ENCODE data around the gene LRRC8D.

The LRRC8D gene

GRCh38 chr1:89865498-89866382, 44.9 kb downstream of the LRRC8D start:
- in situ Hi-C loops (cut with HindIII; ENCODE audit: low sequenced_read_pairs), result no loop called here

- in situ Hi-C loops (cut with HindIII; ENCODE audit: low sequenced_read_pairs), result no loop called here
These were observed 45.7 kb downstream of the LRRC8D start for GRCh38 chr1:89866568-89866967.

GRCh38 chr1:89870998-89871397, 50.2 kb downstream of the LRRC8D start:
- in situ Hi-C loops (cut with HindIII; ENCODE audit: low sequenced_read_pairs), result no loop called here

DNA sequence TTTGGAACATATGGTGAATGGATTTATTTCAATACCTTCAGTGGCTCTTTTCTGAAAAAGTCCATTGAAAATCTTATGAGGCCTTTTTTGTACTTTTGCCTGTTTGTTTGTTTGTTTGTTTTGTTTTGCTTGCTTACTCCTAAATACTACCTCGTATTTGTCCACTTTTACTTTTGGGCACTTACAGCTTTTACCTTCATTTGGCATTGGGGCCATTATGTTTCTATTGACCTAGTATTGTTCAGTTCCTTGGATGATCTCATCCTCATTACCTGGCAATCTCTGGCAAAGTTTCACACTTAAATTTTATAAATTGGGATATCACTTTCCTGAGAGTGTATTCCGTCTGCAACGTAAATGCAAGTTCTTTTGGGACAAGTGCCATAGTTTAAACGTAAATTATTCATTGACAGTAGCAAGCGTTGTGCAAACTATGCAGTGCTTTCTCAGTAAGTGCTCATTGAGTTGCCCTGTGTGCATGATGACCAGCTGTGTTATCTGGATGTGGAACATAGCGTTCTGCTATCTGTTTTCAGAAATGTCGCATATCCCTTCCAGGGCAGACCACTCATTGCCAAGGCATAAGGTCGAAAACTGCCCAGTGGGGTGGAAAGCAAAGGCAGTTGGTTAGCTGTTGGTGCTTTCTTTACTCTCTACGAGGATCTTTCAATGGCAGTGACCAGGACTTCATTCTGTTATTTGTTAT, 51.1 kb downstream of the LRRC8D start:
- in situ Hi-C loops (cut with HindIII; ENCODE audit: low sequenced_read_pairs), result no loop called here

- in situ Hi-C loops (cut with HindIII; ENCODE audit: low sequenced_read_pairs), result no loop called here
These were observed 51.7 kb downstream of the LRRC8D start for GRCh38 chr1:89872567-89872966.

- in situ Hi-C loops (cut with HindIII; ENCODE audit: low sequenced_read_pairs), result no loop called here
These were observed 52.5 kb downstream of the LRRC8D start for GRCh38 chr1:89873288-89873687.

GRCh38 chr1:89873770-89874169, 52.9 kb downstream of the LRRC8D start:
- in situ Hi-C loops (cut with HindIII; ENCODE audit: low sequenced_read_pairs), result no loop called here

DNA sequence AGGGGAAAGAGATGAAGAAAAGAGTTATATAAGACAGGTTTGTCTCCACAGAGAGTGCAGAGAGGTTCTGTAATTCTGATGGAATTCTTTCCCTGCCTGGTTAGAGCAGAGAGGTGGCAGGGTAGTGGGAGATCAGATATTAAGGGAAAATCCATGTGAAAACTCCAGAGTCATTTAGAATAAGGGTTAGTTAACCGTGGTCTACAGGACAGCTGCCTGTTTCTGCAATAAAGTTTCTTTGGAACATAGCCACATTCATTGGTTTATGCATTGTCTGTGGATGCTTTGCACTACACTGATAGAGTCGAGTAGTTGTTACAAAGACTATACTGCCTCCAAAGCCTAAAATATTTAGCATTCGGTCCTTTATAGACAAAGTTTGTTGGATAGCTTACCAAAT, 55.6 kb downstream of the LRRC8D start:
- in situ Hi-C loops (cut with HindIII; ENCODE audit: low sequenced_read_pairs), result no loop called here

GRCh38 chr1:89877756-89878155, 56.9 kb downstream of the LRRC8D start:
- in situ Hi-C loops (cut with HindIII; ENCODE audit: low sequenced_read_pairs), result no loop called here

GRCh38 chr1:89878256-89878655, 57.4 kb downstream of the LRRC8D start:
- in situ Hi-C loops (cut with HindIII; ENCODE audit: low sequenced_read_pairs), result no loop called here

- in situ Hi-C loops (cut with HindIII; ENCODE audit: low sequenced_read_pairs), result no loop called here
These were observed 59.8 kb downstream of the LRRC8D start for GRCh38 chr1:89880679-89881078.

GRCh38 chr1:89881415-89882058, 60.7 kb downstream of the LRRC8D start:
- in situ Hi-C loops (cut with HindIII; ENCODE audit: low sequenced_read_pairs), result no loop called here

DNA sequence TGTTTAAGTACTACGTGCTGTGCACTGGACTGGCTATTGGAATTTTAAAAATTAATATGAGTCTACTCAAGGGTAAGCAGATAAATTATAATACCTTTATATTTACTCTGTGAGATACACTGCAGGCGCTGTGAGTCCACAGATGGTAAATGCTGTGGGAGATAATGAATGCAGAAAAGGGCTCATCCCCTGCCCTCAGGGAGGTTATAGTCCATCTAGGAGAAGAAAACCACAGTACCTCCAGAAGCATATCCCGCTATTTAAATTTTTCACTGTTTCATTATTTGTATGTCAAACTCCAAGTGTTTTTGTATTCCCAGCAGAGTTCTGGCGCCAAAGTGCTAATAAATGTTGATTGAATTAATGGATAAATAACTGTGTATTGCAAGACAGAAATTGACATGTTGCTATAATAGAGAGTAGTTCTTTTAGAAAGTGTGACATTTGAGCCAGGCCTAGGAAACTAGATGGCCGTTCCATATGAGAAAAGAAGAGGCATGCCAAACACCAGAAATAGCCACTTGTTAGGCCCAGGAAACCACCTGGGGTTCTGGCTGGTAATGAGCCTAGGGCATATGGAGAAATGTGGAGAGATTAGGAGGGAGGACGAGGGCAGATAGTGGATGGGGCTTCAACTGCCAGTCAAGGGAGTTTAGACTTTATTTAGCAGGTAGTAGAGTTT, 61.7 kb downstream of the LRRC8D start:
- in situ Hi-C loops (cut with HindIII; ENCODE audit: low sequenced_read_pairs), result no loop called here

GRCh38 chr1:89883030-89883379, 62.2 kb downstream of the LRRC8D start:
- in situ Hi-C loops (cut with HindIII; ENCODE audit: low sequenced_read_pairs), result no loop called here

- in situ Hi-C loops (cut with HindIII; ENCODE audit: low sequenced_read_pairs), result no loop called here
These were observed 64.1 kb downstream of the LRRC8D start for GRCh38 chr1:89884718-89885596.

DNA sequence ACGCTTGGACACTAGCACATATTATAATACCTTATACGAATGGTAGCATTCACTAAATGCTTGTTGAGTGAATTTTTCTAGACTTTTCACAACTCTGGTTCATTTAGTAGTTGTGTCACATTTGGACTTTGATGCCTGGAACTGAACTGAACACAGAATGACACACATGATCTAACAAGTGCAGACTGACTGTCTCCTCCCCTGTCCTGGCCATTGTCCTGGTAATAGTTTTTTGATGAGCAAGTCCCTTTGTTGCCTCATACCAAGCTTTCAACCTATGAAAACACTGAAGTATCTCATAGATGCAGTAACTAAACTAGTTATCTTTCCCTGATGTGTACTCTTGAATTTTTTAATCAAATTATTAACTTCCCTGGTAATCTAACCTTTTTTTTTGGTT, 66.4 kb downstream of the LRRC8D start:
- in situ Hi-C loops (cut with HindIII; ENCODE audit: low sequenced_read_pairs), result no loop called here

GRCh38 chr1:89887713-89888112, 66.9 kb downstream of the LRRC8D start:
- in situ Hi-C loops (cut with HindIII; ENCODE audit: low sequenced_read_pairs), result no loop called here

DNA sequence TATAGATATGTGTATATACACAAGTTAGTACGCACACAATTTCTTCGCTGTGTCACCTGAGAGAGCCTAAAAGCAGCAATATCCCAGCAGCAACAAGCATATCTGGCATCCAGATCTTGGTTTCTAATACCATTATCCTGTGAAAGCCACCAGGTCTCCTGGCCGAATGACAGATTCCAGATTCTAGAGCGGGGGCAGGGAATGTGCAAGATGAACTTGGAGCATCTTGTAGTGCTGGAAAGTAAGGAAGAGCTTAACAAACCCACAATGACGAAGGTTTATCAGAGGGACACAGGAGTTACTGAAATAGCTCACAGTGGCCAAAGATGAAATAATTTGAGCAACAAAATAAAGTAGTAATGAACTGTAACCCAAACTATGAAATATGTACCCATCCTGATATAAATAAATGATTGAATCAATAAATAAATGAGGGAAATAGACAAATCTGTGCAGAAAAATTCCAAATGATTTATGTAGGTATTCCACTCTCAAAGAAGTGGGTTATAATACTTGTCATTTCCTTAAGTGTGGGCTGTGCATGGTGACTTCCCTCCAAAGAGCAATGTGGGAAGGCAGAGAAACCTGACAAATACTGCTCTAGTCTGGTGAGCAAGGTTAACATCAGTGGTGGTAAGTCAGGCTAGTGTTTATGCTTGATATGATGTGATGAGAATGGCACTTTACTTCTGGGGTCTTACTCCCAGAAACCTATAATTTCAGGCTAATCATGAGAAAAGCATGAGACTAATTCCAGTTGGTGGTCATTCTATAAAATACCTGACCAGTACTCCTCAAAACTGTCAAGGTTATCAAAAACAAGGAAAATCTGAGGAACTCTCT, 67.9 kb downstream of the LRRC8D start:
- in situ Hi-C loops (cut with HindIII; ENCODE audit: low sequenced_read_pairs), result no loop called here

- in situ Hi-C loops (cut with HindIII; ENCODE audit: low sequenced_read_pairs), result no loop called here
These were observed 68.4 kb downstream of the LRRC8D start for GRCh38 chr1:89889323-89889615.
